Measurements from ENCODE around the gene PHKA1. TPM values are rescaled to one million over a fixed set of nuclear protein-coding genes. Genes with fewer than 3 reads are reported as not detected.
"Not testable (repeated sequence)": the region's sequence is repeated elsewhere in the genome, so short reads cannot be mapped to it uniquely, and the experiment has no call there.

PHKA1 gene
- polyA plus RNA-seq, 2 donors: 2.8 to 3.3 TPM

DNA sequence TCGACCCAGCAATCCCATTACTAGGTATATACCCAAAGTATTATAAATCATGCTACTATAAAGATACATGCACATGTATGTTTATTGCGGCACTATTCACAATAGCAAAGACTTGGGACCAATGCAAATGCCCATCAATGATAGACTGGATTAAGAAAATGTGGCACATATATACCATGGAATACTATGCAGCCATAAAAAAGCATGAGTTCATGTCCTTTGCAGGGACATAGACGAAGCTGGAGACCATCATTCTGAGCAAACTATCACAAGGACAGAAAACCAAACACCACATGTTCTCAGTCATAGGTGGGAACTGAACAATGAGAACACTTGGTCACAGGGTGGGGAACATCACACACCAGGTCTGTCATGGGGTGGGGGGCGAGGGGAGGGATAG is 123.1 kb downstream of the PHKA1 start:
- H3K27me3 ChIP-seq (ENCODE audit: control insufficient read depth in 1 of 2, insufficient read depth in 2 of 2, low read length in 2 of 2); H3K36me3 ChIP-seq (ENCODE audit: control insufficient read depth in 2 of 2, insufficient read depth in 2 of 2, low read length in 1 of 2); H3K27ac ChIP-seq (ENCODE audit: low read depth in 2 of 2, low read length in 1 of 2); H3K4me1 ChIP-seq (ENCODE audit: control insufficient read depth in 2 of 2, insufficient read depth in 2 of 2, low read length in 1 of 2); H3K9me3 ChIP-seq (ENCODE audit: control insufficient read depth in 2 of 2, insufficient read depth in 1 of 2, low read depth in 1 of 2, low read length in 1 of 2); H3K4me3 ChIP-seq (ENCODE audit: low read depth in 1 of 2, low read length in 2 of 2): not testable (repeated sequence)
- 75 to 94% methylated on average over 4 of the region's 4 CpGs for WGBS, 2 donors

DNA sequence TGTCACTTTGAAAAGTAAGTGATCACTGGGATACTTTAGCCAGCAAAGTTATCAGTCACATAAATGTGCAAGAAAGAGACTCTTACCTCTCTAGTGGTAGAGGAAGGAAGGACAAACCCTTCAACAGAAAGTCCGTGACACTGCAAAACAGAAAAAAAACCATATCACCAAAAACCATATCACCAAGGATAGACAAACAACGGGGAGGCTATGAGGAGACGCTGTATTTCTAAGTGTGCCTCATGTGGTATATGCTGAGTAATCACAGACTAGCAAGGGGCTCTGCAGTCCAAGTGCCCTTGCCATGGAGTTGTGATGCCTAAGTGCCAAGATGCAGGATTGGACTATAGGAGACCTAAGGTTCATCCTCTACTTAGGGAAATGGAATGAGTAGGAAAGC is 129.9 kb downstream of the PHKA1 start:
- no peaks in the 10 kb centered on the region for H3K27me3 ChIP-seq (ENCODE audit: control insufficient read depth in 1 of 2, insufficient read depth in 2 of 2, low read length in 2 of 2)
- H3K36me3 ChIP-seq (ENCODE audit: control insufficient read depth in 2 of 2, insufficient read depth in 2 of 2, low read length in 1 of 2): no peaks in the 10 kb centered on the region
- peaks cover 0 to 3% of the 10 kb centered on the region in 2 donors for H3K4me1 ChIP-seq (ENCODE audit: control insufficient read depth in 2 of 2, insufficient read depth in 2 of 2, low read length in 1 of 2)
- H3K27ac ChIP-seq (ENCODE audit: low read depth in 2 of 2, low read length in 1 of 2): no peak overlapping the region
- H3K4me3 ChIP-seq (ENCODE audit: low read depth in 1 of 2, low read length in 2 of 2): no peak overlapping the region
- WGBS, 2 donors: 89 to 96% methylated on average over 3 of the region's 3 CpGs
- peaks cover 0 to 9% of the 10 kb centered on the region in 2 donors for H3K9me3 ChIP-seq (ENCODE audit: control insufficient read depth in 2 of 2, insufficient read depth in 1 of 2, low read depth in 1 of 2, low read length in 1 of 2)

DNA sequence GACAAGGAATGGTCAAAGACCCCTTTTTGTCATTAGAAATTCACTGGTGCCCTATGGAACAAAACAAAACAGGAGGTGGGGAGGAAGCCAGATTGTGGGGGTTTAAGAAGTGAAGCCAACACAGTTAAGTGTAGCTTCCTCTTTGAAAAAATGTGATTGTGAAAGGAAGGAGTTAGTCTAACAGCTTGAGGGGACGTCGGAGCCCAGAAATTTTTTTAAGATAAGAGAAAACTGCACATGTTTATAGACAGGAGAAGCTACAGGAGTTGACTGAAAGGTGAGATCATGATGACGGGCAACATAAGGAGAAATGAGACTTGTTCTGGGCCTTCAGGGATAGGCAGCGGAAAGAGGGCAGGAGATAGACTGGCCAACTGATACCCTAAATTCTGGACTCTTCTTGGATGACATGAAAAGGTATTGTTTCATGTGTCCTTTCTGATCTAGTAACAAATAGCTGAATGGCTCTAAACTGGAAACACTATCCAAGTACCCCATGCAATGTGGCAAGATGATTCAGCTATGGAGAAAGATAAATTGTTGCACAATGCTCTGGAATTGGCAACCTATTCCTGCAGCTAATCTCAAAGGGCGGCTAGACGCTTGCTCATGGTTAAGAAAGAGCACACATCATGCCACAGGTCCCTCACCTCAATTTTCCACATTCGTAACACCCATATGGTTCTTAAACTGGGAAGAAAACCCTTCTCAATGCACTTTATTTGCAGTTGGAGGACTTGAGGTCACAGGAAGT is 137.8 kb downstream of the PHKA1 start:
- Histone ChIP-seq H3K9me3 (ENCODE audit: control insufficient read depth in 2 of 2, insufficient read depth in 1 of 2, low read depth in 1 of 2, low read length in 1 of 2) (no peaks in the 10 kb centered on the region), H3K4me1 (ENCODE audit: control insufficient read depth in 2 of 2, insufficient read depth in 2 of 2, low read length in 1 of 2) (peaks cover 0 to 3% of the 10 kb centered on the region in 2 donors), H3K27ac (ENCODE audit: low read depth in 2 of 2, low read length in 1 of 2) (no peak overlapping the region), H3K4me3 (ENCODE audit: low read depth in 1 of 2, low read length in 2 of 2) (no peak overlapping the region), H3K36me3 (ENCODE audit: control insufficient read depth in 2 of 2, insufficient read depth in 2 of 2, low read length in 1 of 2) (no peaks in the 10 kb centered on the region), H3K27me3 (ENCODE audit: control insufficient read depth in 1 of 2, insufficient read depth in 2 of 2, low read length in 2 of 2) (no peaks in the 10 kb centered on the region)
- 65 to 72% methylated on average over 7 of the region's 7 CpGs for WGBS, 2 donors

DNA sequence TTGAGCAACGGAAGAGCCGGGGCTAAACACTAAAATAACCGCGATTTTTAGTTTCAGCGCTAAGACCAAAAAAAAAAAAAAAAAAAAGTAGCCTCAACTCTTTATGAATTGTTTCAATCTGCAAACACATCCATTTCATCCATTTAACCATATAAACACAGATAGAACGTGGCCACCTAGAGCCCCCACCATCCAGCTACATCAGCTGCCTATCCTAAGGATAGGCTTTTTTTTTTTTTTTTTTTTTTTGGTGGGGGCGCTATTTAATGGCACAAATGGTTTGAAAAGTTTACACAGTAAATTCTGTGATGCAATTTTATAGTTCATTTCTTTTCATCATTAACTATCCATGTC is 141.0 kb downstream of the PHKA1 start:
- no peak overlapping the region for H3K27ac ChIP-seq (ENCODE audit: low read depth in 2 of 2, low read length in 1 of 2)
- H3K27me3 ChIP-seq (ENCODE audit: control insufficient read depth in 1 of 2, insufficient read depth in 2 of 2, low read length in 2 of 2): no peaks in the 10 kb centered on the region
- H3K9me3 ChIP-seq (ENCODE audit: control insufficient read depth in 2 of 2, insufficient read depth in 1 of 2, low read depth in 1 of 2, low read length in 1 of 2): no peaks in the 10 kb centered on the region
- no peaks in the 10 kb centered on the region for H3K4me1 ChIP-seq (ENCODE audit: control insufficient read depth in 2 of 2, insufficient read depth in 2 of 2, low read length in 1 of 2)
- peak overlapping the region in 1 of 2 donors; percentile 69 for H3K4me3 ChIP-seq (ENCODE audit: low read depth in 1 of 2, low read length in 2 of 2)
- 2 to 15% methylated on average over 7 of the region's 7 CpGs for WGBS, 2 donors
- peaks cover 0 to under 1% of the 10 kb centered on the region in 2 donors for H3K36me3 ChIP-seq (ENCODE audit: control insufficient read depth in 2 of 2, insufficient read depth in 2 of 2, low read length in 1 of 2)

DNA sequence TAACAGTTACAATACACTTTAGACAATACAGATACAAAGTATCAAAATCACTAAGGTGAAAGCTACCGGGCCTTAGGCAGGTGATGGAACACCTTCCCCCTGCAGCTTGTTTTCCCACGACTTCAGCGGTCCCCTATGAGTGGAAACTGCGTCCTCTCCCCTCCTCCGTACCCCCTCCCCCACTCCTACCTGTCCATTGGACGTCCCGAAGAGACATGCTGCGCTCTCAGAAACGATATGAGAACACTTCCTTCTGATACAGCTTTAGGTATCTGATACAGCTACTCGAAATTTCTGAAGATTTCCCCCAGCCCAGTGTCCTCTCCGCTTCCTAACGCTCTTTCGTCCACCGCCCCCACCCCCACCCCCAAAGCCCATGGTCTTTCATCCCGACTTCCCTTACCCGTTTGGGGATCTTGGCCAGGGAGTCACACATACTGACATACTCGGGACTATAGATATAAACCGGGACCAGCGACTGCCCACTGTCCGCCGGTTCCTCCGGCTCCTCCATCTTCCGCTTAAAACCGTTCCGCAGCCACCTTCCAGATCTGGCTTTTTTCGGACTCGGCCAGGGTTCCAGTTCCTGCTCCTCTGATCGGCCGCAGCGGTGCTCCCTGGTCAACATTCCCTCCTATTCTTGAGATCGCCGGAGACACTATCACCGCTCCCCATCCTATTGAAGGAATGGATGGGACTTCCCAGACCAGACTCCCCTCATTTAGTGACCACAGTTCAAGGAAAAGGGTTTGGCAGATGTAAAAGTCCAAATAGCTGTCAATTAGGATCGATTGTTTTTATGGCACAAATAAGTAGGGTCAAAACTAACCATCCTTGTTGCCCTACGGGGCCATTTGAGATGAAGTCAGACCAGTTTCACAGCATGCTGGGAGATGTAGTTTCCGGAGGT is 141.6 kb downstream of the PHKA1 start, which contains the start of gene HDAC8:
Gene HDAC8, minus strand, starts transcription at position 596 of the 910 bp plus-strand sequence. Its CDS starts 82 bp downstream, at position 514.
- Histone ChIP-seq H3K27ac (ENCODE audit: low read depth in 2 of 2, low read length in 1 of 2) (peak within 1 kb of the TSS; percentile 15 to 52), H3K36me3 (ENCODE audit: control insufficient read depth in 2 of 2, insufficient read depth in 2 of 2, low read length in 1 of 2) (peaks cover 0 to 4% of the 10 kb centered on the region in 2 donors), H3K4me1 (ENCODE audit: control insufficient read depth in 2 of 2, insufficient read depth in 2 of 2, low read length in 1 of 2) (no peaks in the 10 kb centered on the region), H3K27me3 (ENCODE audit: control insufficient read depth in 1 of 2, insufficient read depth in 2 of 2, low read length in 2 of 2) (no peaks in the 10 kb centered on the region), H3K9me3 (ENCODE audit: control insufficient read depth in 2 of 2, insufficient read depth in 1 of 2, low read depth in 1 of 2, low read length in 1 of 2) (no peaks in the 10 kb centered on the region), H3K4me3 (ENCODE audit: low read depth in 1 of 2, low read length in 2 of 2) (peak within 1 kb of the TSS; percentile 66 to 69)
- WGBS, 2 donors: 0 to 26% methylated on average over 36 of the region's 36 CpGs

DNA sequence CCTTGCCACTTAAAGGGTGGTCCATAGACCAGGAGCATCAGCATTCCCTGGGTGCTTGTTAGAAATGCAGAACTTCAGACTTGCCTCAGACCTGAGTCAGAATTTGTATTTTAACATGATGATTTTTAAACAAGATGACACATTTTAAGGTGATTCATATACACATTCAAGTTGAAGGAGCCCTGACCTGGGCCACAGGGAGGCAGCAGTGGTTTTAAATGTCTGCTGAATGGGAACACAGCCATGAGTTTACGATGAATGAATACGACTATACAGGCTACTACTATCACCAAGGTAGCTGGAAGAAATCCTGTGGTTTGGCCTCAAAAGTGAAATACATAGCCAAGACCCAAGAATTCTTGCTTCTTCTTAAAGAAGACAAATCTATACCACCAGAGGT is 144.3 kb downstream of the PHKA1 start:
- peaks cover 0 to 4% of the 10 kb centered on the region in 2 donors for H3K36me3 ChIP-seq (ENCODE audit: control insufficient read depth in 2 of 2, insufficient read depth in 2 of 2, low read length in 1 of 2)
- H3K4me1 ChIP-seq (ENCODE audit: control insufficient read depth in 2 of 2, insufficient read depth in 2 of 2, low read length in 1 of 2): no peaks in the 10 kb centered on the region
- WGBS, 2 donors: 63 to 64% methylated on average over 2 of the region's 2 CpGs
- no peak overlapping the region for H3K27ac ChIP-seq (ENCODE audit: low read depth in 2 of 2, low read length in 1 of 2)
- H3K4me3 ChIP-seq (ENCODE audit: low read depth in 1 of 2, low read length in 2 of 2): no peak overlapping the region
- no peaks in the 10 kb centered on the region for H3K9me3 ChIP-seq (ENCODE audit: control insufficient read depth in 2 of 2, insufficient read depth in 1 of 2, low read depth in 1 of 2, low read length in 1 of 2)
- H3K27me3 ChIP-seq (ENCODE audit: control insufficient read depth in 1 of 2, insufficient read depth in 2 of 2, low read length in 2 of 2): no peaks in the 10 kb centered on the region

DNA sequence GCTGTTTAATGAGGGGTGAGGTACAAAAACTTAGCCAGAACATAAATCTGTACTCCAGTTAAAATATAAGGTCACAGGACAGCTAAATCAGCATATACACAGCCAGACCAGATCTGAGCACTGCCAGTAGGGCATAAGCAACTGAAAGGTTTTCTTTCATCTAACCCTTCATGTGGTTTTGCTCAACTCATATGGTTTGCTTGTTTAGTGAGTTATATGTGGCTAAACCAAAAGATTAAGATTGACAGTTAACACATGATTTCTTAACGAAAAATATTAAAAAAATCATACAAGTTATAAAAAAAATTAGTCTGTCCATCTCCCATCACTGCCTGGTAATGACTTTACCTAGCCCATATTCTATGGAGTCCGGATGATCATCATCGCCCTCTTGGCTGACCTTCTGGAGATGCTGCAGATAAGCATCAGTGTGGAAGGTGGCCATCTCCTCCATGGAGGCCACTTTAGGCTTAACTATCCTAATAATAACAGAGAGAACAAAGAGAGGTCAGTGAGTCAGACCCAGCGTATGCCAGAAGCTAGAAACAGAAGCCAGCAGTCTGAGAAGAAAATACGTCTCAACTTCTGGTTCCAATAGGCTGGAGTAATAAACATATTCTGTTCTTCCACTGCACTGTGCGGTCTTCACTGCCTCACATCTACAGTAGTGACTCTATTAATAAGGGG is 145.6 kb downstream of the PHKA1 start:
- Histone ChIP-seq H3K27ac (ENCODE audit: low read depth in 2 of 2, low read length in 1 of 2) (no peak overlapping the region), H3K4me3 (ENCODE audit: low read depth in 1 of 2, low read length in 2 of 2) (no peak overlapping the region), H3K36me3 (ENCODE audit: control insufficient read depth in 2 of 2, insufficient read depth in 2 of 2, low read length in 1 of 2) (peaks cover 0 to 4% of the 10 kb centered on the region in 2 donors), H3K4me1 (ENCODE audit: control insufficient read depth in 2 of 2, insufficient read depth in 2 of 2, low read length in 1 of 2) (no peaks in the 10 kb centered on the region), H3K27me3 (ENCODE audit: control insufficient read depth in 1 of 2, insufficient read depth in 2 of 2, low read length in 2 of 2) (no peaks in the 10 kb centered on the region), H3K9me3 (ENCODE audit: control insufficient read depth in 2 of 2, insufficient read depth in 1 of 2, low read depth in 1 of 2, low read length in 1 of 2) (no peaks in the 10 kb centered on the region)
- WGBS, 2 donors: 77 to 81% methylated on average over 6 of the region's 6 CpGs

DNA sequence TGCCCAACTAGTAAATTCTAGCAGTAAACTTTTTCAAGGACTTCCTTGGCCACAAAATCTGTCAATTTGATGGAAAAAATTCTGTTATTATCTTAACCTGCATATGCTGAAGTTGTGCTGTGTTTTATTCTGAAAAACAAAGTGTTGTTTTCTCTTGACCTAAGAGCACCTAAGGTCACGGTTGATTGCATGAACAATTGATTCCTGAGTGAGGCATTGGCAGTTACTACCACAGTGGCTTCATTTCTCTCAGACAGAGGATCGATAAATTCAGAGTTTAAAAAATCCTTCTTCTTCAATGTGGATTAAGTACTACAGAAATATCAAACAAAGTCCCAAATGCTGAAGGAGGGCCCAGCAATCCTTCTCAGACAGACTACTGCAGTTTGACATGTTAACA is 147.7 kb downstream of the PHKA1 start:
- Histone ChIP-seq H3K36me3 (ENCODE audit: control insufficient read depth in 2 of 2, insufficient read depth in 2 of 2, low read length in 1 of 2) (peaks cover 0 to 4% of the 10 kb centered on the region in 2 donors), H3K4me1 (ENCODE audit: control insufficient read depth in 2 of 2, insufficient read depth in 2 of 2, low read length in 1 of 2) (no peaks in the 10 kb centered on the region), H3K27me3 (ENCODE audit: control insufficient read depth in 1 of 2, insufficient read depth in 2 of 2, low read length in 2 of 2) (no peaks in the 10 kb centered on the region), H3K9me3 (ENCODE audit: control insufficient read depth in 2 of 2, insufficient read depth in 1 of 2, low read depth in 1 of 2, low read length in 1 of 2) (no peaks in the 10 kb centered on the region), H3K4me3 (ENCODE audit: low read depth in 1 of 2, low read length in 2 of 2) (no peak overlapping the region), H3K27ac (ENCODE audit: low read depth in 2 of 2, low read length in 1 of 2) (no peak overlapping the region)
- 75 to 94% methylated on average over 2 of the region's 2 CpGs for WGBS, 2 donors

DNA sequence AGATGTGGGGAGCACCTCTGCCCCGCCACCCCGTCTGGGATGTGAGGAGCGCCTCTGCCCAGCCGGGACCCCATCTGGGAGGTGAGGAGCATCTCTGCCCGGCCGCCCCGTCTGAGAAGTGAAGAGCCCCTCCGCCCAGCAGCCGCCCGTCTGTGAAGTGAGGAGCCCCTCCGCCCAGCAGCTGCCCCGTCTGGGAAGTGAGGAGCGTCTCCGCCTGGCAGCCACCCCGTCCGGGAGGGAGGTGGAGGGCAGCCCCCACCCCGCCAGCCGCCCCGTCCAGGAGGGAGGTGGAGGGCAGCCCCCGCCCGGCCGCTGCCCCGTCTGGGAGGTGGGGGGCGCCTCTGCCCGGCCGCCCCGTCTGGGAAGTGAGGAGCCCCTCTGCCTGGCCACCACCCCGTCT is 154.5 kb downstream of the PHKA1 start:
- not testable (repeated sequence) for H3K9me3 ChIP-seq (ENCODE audit: control insufficient read depth in 2 of 2, insufficient read depth in 1 of 2, low read depth in 1 of 2, low read length in 1 of 2); H3K27me3 ChIP-seq (ENCODE audit: control insufficient read depth in 1 of 2, insufficient read depth in 2 of 2, low read length in 2 of 2); H3K36me3 ChIP-seq (ENCODE audit: control insufficient read depth in 2 of 2, insufficient read depth in 2 of 2, low read length in 1 of 2); H3K4me1 ChIP-seq (ENCODE audit: control insufficient read depth in 2 of 2, insufficient read depth in 2 of 2, low read length in 1 of 2); H3K27ac ChIP-seq (ENCODE audit: low read depth in 2 of 2, low read length in 1 of 2); H3K4me3 ChIP-seq (ENCODE audit: low read depth in 1 of 2, low read length in 2 of 2)
- 92 to 97% methylated on average over 23 to 28 of the region's 28 CpGs for WGBS, 2 donors
